HG02763 (cell line): ENCODE measurements around the gene CLDN20.
A peak's percentile ranks its signal among the peaks of the same experiment; 100 is the strongest.

ENCODE experiments used
- ATAC-seq: cut with Tn5 transposase; IDR thresholded peaks from one replicate; pipeline ENCODE4 v1.9.1; 2021; ENCODE audit warnings: mild to moderate bottlenecking, moderate library complexity; ENCODE audit not compliant: unreplicated experiment

Gene CLDN20

DNA sequence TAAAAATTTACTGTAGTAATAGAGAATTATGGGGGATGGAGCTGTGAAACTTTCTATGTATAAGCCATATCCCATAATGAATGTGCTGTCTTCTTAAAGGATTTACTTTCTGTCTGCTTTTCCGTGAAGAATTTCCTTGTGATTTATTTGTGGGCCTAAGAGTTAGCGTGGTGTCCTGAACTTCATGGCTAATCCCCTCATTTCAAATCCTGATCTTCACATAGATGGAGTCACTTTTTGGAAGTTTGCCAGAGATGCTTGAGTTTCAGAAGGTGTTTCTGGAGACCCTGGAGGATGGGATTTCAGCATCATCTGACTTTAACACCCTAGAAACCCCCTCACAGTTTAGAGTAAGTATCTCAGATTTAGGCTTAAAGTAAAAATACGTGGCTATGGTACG, 19.4 kb upstream of the CLDN20 start:
- no peak for ATAC-seq

DNA sequence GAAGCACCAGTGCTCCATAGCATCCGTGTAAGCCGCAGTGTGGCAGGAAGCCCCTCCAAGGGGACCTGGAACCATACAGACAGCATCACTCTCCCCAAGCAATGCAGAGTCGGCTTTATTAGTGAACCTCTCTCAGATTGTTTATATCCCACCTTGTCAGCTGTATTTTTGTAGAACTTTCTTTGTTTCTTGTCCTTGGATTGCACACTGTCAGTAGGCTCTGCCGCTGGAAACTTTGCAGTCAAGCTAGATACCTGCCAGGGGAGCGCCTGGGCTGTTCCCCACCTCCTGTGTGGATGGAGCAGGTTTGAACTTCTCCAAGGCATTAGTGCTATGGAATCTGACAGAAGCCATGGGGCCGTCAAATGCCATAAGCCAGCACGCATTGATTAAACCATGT, 18.6 kb upstream of the CLDN20 start:
- ATAC-seq, result no peak

DNA sequence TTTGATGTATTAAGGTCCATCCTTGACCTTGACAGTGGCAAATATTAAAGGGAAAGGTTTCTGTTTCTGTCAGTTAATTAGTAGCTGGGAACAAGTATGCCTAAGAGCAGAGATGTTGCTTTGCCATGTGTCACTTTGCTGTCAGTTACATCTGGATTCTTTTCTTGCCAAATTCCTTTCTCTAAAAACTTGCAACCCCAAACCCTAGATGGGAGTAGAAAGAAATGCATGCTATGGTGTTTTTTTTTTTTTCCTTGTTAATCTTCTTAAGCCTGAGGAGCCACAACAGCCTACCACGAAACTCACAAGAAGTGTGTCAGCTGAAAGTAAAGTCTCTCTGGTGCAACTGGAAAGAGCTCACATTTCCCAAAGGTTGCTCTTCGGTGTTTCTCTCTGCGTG, 18.0 kb upstream of the CLDN20 start:
- no peak for ATAC-seq

DNA sequence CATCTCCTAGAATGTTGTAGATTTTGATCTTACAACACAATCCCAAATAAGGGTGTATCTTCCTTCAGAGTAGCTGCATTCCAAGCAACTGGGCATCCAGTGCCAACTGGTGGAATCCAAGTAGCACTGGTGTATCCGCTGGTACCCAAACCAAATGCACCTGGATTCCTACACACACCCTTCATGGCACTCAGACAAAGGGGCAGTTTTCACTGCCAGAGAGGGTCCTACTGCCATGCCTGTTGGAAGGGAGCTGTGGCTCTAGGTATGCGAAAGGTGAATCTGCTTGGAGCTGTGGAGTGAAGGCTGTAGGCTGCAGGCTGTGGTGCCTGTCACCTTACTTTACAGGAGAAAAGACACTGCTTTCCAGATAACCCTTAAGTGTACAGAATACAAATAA, 17.0 kb upstream of the CLDN20 start:
- ATAC-seq, result no peak

DNA sequence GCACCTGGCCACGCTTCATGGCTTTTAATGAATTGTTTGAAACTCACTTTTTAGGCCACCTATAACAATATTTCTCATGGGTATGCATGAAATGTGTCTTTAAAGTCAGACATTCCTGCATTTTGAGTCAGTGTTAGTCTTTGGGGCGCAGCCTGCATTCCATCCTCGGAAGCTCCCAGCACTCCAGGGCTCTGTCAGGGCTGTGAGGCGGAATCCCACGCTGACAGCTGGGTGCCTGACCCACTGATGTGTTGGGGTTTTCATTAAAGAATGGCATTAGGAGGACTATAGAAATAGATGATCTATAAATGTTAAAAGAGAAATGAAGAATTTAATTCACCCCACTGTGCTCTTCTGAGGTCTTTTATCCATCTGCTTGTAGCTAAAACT, 16.2 kb upstream of the CLDN20 start:
- ATAC-seq, result no peak

- ATAC-seq, result peak; percentile 51
These were observed 15.5 kb upstream of the CLDN20 start for GRCh38 chr6:155248008-155249001.

DNA sequence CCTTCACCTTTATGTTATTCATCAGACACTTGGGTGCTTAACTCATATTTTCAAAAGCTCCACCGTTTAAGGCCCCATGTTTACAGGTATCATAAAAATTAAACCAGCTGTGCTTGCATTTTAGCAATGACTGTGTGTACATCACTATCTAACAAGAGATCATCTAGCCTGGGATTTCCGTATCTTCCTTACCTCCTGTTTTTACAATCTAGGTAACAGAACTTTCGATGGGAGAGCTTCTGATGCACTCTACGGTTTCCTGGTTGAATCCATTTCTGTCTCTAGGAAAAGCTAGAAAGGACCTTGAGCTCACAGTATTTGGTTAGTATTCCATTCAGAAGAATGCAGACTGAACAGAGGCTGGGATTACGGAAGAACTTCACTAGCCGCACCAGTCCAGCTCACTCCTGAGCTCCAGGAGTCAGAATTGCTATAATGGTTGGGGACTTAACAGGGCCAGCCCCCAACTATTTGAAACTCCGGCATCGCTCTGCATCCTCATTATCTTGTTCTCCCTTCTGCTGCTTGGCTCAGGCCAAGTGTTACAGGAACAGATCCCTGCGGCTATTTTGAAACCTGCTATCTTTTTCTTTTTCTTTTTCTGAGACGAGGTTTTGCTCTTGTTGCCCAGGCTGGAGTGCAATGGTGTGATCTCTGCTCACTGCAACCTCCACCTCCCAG, 13.0 kb upstream of the CLDN20 start:
- no peak for ATAC-seq

DNA sequence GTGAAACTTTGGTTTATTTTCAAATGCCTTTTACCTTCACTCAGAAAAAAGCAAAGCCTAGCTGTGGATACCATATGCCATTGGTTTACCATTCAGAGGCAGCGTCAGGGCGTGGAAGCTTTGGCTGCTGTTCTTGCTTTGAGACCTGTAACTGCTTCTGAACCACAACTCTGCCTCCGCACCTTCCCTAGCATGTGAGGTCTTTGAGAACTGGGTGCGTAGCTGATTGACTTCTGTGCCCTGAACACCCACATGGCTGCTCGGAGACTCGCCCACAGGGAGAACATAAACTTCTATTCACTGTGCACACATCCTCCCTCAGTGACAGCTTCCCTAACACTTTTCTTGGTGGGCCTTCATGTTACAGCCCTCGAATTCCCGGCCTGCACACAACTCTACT, 11.2 kb upstream of the CLDN20 start:
- ATAC-seq, result no peak

DNA sequence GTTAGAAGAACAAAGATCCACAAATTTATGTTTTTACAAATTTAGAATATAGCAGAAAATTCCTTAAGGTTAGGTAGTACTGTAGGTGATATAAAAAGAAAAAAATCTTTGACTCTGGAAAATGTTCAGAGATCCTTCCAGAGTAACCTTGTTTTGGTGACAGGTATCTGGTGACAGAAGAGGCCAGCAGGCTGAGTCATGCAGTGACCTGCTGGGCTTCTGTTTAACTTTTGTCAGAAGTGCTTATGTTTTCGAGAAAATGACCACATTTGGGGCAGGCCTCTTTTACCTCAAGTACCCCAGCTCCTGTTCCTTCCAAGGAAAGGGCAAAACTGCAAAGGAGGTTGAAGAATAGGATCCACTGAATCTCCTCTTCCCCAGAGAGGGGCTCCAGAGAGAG, 10.5 kb upstream of the CLDN20 start:
- no peak for ATAC-seq

DNA sequence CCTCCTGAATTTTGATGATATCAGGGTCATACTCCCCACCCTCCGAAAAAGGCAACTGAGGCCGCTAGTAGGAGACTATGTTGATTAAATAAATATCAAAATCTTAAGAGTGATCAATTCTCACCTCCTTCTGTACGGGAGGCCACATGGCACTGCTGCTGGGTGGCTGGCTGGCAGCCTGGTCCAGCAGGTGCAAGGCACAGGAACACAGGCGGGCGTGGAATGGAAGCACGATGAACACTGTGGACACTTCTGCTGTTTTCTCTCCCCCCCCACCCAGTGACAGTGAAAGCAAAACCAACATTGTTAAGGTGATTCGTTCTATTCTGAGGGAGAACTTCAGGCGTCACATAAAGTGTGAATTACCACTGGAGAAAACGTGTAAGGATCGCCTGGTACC, 9.7 kb upstream of the CLDN20 start:
- no peak for ATAC-seq

- no peak for ATAC-seq
These were observed 7.6 kb upstream of the CLDN20 start for GRCh38 chr6:155256122-155256795.

GRCh38 chr6:155257796-155258195, 6.0 kb upstream of the CLDN20 start:
- no peak for ATAC-seq

- ATAC-seq, result no peak
These were observed 4.6 kb upstream of the CLDN20 start for GRCh38 chr6:155259204-155259603.

GRCh38 chr6:155259897-155260296, 3.9 kb upstream of the CLDN20 start:
- ATAC-seq, result no peak

- peak; percentile 62 for ATAC-seq
These were observed 3.1 kb upstream of the CLDN20 start for GRCh38 chr6:155260686-155261085.

GRCh38 chr6:155261111-155261900, 2.5 kb upstream of the CLDN20 start:
- ATAC-seq, result no peak

GRCh38 chr6:155262655-155263054, 1.2 kb upstream of the CLDN20 start:
- no peak for ATAC-seq

DNA sequence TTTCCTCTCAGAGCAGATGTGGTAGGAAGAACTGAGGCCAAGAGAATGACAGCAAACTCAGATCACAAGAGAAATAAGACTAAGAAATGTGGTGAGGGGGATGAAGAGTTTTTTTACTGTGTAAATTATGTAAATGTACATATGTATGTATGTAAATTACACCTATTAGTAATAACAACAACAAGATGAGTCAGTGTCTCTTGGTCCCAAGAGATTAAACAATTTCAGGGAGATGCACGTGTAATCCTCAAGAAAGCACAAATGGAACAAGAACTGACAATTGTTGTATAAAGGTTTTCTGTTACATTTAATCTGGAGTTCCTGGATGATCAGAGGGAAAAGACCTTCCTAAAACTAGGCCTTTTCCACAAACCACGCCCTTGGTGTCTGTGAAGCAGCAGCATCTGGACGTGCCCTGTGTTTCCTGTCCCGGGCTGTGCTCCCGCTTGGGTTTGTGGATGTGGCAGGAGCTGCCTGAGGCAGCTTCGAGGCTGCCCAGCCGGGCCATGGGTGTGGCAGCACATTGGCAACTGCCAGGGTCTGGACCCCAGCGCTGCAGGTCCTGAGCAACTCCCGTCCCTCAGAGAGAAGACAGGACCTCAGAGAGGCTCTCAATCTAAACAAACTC, 994 bp downstream of the CLDN20 start:
- no peak for ATAC-seq

DNA sequence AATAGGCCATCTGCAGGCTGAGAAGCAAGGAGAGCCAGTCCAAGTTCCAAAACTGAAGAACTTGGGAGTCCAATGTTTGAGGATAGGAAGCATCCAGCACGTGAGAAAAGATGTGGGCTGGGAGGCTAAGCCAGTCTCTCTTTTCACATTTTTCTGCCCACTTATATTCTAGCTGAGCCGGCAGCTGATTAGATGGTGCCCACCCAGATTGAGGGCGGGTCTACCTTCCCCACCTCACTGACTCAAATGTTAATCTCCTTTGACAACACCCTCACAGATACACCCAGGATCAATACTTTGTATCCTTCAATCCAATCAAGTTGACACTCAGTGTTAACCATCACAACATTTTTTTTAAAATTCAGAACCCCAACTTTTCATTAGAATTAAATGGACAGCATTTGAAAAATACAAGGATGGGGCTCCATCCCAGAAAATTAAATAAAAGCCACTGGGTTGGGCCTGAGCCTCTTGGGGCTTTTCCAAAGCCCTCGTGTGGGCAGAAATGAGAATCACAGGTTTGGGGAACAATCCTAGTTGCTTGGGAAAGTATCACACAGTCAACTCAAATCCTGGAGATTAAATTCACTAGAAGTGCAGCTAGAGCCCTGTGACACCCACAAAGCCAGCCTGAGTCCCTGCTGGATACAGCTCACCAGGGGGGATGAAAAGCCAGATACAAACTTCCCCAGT, 2.2 kb downstream of the CLDN20 start:
- no peak for ATAC-seq

DNA sequence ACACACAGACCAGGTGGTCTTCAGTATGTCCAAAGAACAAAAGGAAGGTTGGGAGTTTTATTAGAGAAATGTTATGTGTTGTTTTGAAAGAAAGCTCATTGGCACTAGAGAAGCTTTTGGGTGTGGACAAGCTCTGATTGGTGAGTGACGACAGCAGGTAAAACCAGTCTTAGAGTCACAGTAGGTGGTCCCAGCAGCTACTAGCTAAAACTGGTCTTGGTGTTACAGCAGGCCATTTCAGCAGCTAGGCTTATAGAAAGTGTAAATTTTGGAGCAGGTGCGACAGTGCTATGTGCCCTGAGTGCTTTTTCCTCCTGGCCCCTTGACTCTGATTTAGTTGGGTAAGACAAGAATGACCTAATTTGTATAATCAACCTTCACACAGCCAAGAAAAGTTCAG, 3.6 kb downstream of the CLDN20 start:
- ATAC-seq, result no peak
